NCI-H460 (cell line): Measurements from ENCODE around the gene NT5DC3. TPM values are rescaled to one million over a fixed set of nuclear protein-coding genes. Genes with fewer than 3 reads are reported as not detected.

Experiments used
- DNase-seq: peaks from one replicate; pipeline ENCODE4 v3.0.0-alpha.2; 2016; ENCODE audit warnings: low read depth; ENCODE audit errors: extremely low read depth
- total RNA-seq: library from RNA; depleted of rRNA; stranded (reverse); fragments of >200 nt; shearing (Covaris generic); gene quantifications from 2 replicates; pipeline ENCODE4 v1.2.3, GENCODE V29; 2014

Gene NT5DC3
- total RNA-seq, 1 experiment from 2014 or later: 15.1 TPM

GRCh38 chr12:103758310-103759089, 82.5 kb downstream of the NT5DC3 start:
- DNase-seq: no peak

- no peak for DNase-seq
Observed at GRCh38 chr12:103757248-103757647, 83.8 kb downstream of the NT5DC3 start.

- no peak for DNase-seq
Observed at GRCh38 chr12:103756443-103756842, 84.6 kb downstream of the NT5DC3 start.

- DNase-seq: no peak
Observed at GRCh38 chr12:103755425-103755824, 85.6 kb downstream of the NT5DC3 start.

GRCh38 chr12:103751600-103751999, 89.4 kb downstream of the NT5DC3 start:
- no peak for DNase-seq

GRCh38 chr12:103751171-103751570, 89.9 kb downstream of the NT5DC3 start:
- no peak for DNase-seq

GRCh38 chr12:103748875-103749274, 92.2 kb downstream of the NT5DC3 start:
- DNase-seq: no peak

- DNase-seq: no peak
Observed at GRCh38 chr12:103748002-103748401, 93.0 kb downstream of the NT5DC3 start.

GRCh38 chr12:103745962-103746361, 95.1 kb downstream of the NT5DC3 start:
- no peak for DNase-seq

GRCh38 chr12:103743788-103744187, 97.2 kb downstream of the NT5DC3 start:
- no peak for DNase-seq

GRCh38 chr12:103742349-103742932, 98.6 kb downstream of the NT5DC3 start:
- DNase-seq: no peak

- no peak for DNase-seq
Observed at GRCh38 chr12:103737881-103738280, 103.2 kb downstream of the NT5DC3 start.

GRCh38 chr12:103736572-103736971, 104.5 kb downstream of the NT5DC3 start:
- no peak for DNase-seq

GRCh38 chr12:103735291-103735690, 105.7 kb downstream of the NT5DC3 start:
- no peak for DNase-seq

GRCh38 chr12:103734863-103735262, 106.2 kb downstream of the NT5DC3 start:
- no peak for DNase-seq

GRCh38 chr12:103731539-103731938, 109.5 kb downstream of the NT5DC3 start:
- DNase-seq: no peak

- DNase-seq: no peak
Observed at GRCh38 chr12:103729499-103729898, 111.5 kb downstream of the NT5DC3 start.

- DNase-seq: no peak
Observed at GRCh38 chr12:103728323-103728722, 112.7 kb downstream of the NT5DC3 start.

- no peak for DNase-seq
Observed at GRCh38 chr12:103727638-103728037, 113.4 kb downstream of the NT5DC3 start.

- no peak for DNase-seq
Observed at GRCh38 chr12:103725398-103725797, 115.6 kb downstream of the NT5DC3 start.
